Gastroesophageal sphincter (tissue), 3 donors: Measurements from ENCODE around the gene BUD31.

Experiments used
- CTCF ChIP-seq, 4 experiments: fragments of 200-600 bp in 2 of 4; fragments of 450-650 bp in 2 of 4; sonication (generic) in 1 of 4; IDR thresholded peaks; one replicate each; pipeline ENCODE4 v1.5.1; 2017 to 2019; ENCODE audit warnings: antibody characterized with exemption in 4 of 4, mild to moderate bottlenecking in 2 of 4, moderate library complexity in 2 of 4
- EP300 ChIP-seq: sonication (generic); formaldehyde crosslinking; IDR thresholded peaks from one replicate; pipeline ENCODE4 v1.6.1; 2017; ENCODE audit warnings: antibody characterized with exemption, mild to moderate bottlenecking
- POLR2AphosphoS5 ChIP-seq: sonication (generic); formaldehyde crosslinking; IDR thresholded peaks from one replicate; pipeline ENCODE4 v1.6.1; 2017; ENCODE audit warnings: antibody characterized with exemption

DNA sequence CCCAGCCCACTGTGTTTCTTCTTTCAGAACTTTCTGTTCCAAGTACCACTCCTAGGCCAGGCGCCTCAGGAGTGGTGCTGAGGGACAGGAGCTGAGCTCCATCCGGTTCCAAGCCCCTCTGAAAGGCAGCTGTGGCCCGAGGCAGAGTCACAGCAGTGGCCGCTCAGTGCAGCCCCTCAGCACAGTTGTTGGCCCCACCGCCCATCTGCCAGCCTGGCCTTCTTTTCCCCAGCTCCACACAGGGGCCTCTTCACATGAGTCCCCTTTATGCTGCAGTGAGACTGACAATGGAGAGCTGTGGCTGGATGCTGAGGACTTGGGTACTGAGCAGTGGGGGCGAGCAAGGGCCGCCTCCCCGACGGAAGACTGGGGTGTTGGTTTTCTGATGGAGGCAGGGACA, 9.5 kb downstream of the BUD31 start:
- no peak for TF ChIP-seq CTCF (IDR thresholded peaks at IDR 0.05)
- TF ChIP-seq EP300, result no peak
- TF ChIP-seq POLR2AphosphoS5, result no peak
